Measurements from ENCODE around the gene TWNK. TPM values are rescaled to one million over a fixed set of nuclear protein-coding genes. Genes with fewer than 3 reads are reported as not detected.

TWNK gene
- total RNA-seq, 4 donors from 2014 or later: 7.6 to 9.0 (median 8.1) TPM

DNA sequence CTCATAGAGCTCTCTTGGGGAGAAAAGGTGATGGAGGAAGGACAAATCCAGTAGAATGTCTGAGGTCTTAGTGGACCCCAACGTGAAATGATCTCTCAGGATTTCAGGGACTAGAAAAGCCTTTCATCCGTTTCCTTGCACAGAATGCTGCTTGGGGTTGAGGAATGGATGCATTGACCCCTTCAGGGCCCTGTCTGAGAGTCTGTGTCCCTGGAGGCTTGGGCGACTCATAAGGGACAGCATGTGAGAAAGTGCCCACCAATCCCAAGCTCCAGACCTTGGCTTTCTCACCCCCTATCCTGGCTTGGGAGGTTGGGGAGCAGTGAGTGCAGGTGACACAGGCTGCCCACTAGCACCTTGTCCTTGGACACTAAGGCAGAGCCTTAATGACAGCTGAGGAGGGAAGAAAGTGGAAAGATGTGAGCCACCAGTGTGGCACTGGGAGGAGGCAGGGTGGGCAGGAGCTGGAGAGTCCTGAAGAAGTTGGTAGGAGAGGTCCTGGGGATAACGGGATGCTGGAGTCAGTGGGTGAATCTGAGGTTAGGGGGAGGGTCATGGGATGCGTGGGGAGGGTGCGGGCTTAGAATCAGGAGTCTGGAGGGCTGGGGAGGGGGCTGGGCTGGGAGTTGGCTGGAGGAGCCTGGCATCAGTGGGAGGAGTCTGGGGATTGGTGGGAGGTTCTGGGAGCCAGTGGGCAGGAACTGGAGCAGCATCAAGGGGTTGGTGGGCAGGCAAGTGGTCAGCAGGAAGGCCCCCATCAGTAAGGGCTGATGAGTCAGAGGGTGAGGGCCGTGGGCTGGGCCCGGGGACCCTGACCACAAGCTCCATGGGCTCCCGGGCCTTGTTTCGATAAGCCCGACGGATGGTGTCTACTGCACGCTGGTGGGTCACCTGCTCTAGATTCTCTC is 20.8 kb downstream of the TWNK start:
- Histone ChIP-seq H3K4me3 (no peak overlapping the region), H3K9me3 (no peaks in the 10 kb centered on the region), H3K36me3 (peaks cover 36% of the 10 kb centered on the region), H3K4me1 (peaks cover 28% of the 10 kb centered on the region), H3K27me3 (no peaks in the 10 kb centered on the region), H3K27ac (no peak overlapping the region)
- DNase-seq (ENCODE audit: low spot score in 2 of 2): no peak
- WGBS: 61% methylated on average over 11 of the region's 13 CpGs
- no peak for TF ChIP-seq POLR2A (IDR thresholded peaks at IDR 0.05)
- TF ChIP-seq EP300 (IDR thresholded peaks at IDR 0.05): no peak
- TF ChIP-seq, protein P1, sequence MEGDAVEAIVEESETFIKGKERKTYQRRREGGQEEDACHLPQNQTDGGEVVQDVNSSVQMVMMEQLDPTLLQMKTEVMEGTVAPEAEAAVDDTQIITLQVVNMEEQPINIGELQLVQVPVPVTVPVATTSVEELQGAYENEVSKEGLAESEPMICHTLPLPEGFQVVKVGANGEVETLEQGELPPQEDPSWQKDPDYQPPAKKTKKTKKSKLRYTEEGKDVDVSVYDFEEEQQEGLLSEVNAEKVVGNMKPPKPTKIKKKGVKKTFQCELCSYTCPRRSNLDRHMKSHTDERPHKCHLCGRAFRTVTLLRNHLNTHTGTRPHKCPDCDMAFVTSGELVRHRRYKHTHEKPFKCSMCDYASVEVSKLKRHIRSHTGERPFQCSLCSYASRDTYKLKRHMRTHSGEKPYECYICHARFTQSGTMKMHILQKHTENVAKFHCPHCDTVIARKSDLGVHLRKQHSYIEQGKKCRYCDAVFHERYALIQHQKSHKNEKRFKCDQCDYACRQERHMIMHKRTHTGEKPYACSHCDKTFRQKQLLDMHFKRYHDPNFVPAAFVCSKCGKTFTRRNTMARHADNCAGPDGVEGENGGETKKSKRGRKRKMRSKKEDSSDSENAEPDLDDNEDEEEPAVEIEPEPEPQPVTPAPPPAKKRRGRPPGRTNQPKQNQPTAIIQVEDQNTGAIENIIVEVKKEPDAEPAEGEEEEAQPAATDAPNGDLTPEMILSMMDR (IDR thresholded peaks at IDR 0.05): no peak
- no peak for TF ChIP-seq POLR2AphosphoS5 (IDR thresholded peaks at IDR 0.05)

DNA sequence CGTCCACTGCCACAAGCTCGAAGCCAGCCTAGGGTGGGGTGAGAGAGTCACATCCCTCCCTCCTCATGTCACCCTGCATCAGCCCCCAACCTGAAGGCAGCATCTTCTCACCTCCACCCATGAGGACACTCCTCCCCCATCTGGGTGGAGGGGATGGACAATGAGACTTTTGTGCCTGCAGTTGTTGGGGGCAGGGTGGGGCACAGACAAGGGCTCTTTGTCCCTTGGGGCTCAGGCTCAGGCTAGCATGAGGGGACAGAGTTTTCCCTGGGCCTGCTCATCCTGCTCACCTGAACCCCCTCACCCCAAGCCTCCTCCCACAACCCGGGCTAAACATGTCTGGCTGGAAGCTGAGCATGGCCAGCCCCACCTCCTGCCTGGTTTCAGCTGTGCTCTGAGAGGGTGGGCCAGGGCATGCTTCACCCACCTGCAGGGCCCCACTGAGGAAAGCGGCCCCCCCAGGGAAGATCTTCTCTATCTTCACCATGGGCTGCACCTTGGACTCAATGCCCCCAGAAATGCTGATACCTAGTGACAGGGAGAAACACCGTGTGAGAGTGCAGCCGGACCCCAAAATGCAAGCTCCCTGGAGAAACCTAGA is 21.6 kb downstream of the TWNK start:
- H3K27ac ChIP-seq: no peak overlapping the region
- no peak for DNase-seq (ENCODE audit: low spot score in 2 of 2)
- 73% methylated on average over 6 of the region's 6 CpGs for WGBS

DNA sequence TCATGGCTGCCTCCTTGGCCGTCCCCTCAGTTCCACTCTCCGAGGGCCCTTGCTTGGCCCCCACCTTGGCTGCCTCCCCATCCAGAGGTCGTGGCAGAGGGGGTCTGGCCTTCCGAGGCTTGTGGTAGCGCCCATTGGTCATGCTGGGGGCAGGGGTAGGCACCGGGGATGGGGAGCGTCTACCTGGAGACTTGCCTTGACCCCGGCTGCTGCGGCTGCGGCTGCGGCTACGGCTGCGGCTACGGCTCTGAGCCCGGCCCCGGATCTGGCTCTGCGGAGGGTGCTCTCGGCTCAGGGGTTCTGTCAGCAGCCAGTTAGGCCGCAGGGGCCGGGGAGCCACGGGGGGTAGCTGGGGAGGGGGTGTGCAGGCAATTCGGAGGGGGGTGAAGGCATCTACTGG is 23.0 kb downstream of the TWNK start:
- Histone ChIP-seq H3K4me3 (no peak overlapping the region), H3K27ac (no peak overlapping the region), H3K4me1 (peaks cover 34% of the 10 kb centered on the region), H3K36me3 (peaks cover 20% of the 10 kb centered on the region), H3K9me3 (no peaks in the 10 kb centered on the region), H3K27me3 (no peaks in the 10 kb centered on the region)
- TF ChIP-seq POLR2A (IDR thresholded peaks at IDR 0.05) (no peak), POLR2AphosphoS5 (IDR thresholded peaks at IDR 0.05) (no peak), EP300 (IDR thresholded peaks at IDR 0.05) (no peak)
- TF ChIP-seq, protein P1 (IDR thresholded peaks at IDR 0.05): no peak
- 80% methylated on average over 1 of the region's 22 CpGs for WGBS
- DNase-seq (ENCODE audit: low spot score in 2 of 2): no peak

More for the DNA sequence above, 21.6 kb downstream of the TWNK start:
- Histone ChIP-seq H3K27me3 (no peaks in the 10 kb centered on the region), H3K36me3 (peaks cover 28% of the 10 kb centered on the region), H3K4me3 (no peak overlapping the region), H3K4me1 (peaks cover 29% of the 10 kb centered on the region), H3K9me3 (no peaks in the 10 kb centered on the region)
- TF ChIP-seq, protein P1 (IDR thresholded peaks at IDR 0.05): no peak
- TF ChIP-seq POLR2A (IDR thresholded peaks at IDR 0.05) (no peak), POLR2AphosphoS5 (IDR thresholded peaks at IDR 0.05) (no peak), EP300 (IDR thresholded peaks at IDR 0.05) (no peak)

DNA sequence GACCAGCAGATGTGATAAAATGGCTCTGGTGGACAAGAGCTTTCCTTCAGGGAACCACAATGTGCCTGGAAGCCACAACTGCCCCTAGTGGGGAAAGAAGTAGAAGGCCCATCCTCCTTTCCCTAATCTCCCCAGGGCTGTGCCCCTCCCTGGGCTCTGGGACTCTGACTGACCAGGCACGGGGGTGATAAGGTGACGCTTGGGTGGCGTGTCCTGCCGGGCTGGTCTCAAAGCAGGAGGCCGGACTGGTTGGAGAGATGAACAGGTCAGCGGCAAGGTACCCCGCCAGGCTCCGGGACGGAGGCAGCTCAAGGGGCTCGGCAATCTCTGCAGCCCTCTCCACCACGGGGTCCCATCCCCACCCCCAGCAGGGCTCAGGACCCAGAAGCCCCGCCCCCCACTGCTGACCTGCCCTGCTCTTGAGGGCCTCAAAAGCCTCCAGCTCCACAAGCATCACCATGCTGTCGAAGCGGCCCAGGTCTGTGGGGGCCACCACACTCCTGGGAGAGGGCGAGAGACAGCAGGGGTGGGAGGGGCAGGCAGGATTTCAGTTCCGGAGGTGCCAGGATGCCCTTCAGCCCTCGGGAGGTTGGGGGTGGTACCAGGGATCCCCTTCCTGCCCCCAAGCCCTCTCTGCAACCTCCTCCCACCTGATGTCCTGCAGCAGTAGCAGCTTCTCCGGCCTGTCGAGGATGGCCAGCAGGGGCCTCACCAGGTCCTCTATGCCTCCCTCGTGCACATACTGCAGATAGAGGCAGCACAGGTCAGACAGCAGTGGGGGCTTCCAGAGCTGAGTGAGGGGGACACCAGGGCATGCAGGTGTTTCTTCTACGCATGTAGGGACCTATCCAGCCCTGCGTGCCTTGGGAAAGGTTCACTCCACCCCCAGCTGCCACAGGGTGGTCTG is 24.4 kb downstream of the TWNK start:
- Histone ChIP-seq H3K9me3 (no peaks in the 10 kb centered on the region), H3K4me1 (peaks cover 34% of the 10 kb centered on the region), H3K27ac (no peak overlapping the region), H3K4me3 (no peak overlapping the region), H3K36me3 (peaks cover 6% of the 10 kb centered on the region), H3K27me3 (peaks cover 6% of the 10 kb centered on the region)
- no peak for DNase-seq (ENCODE audit: low spot score in 2 of 2)
- WGBS: 77% methylated on average over 12 of the region's 22 CpGs
- TF ChIP-seq POLR2A (IDR thresholded peaks at IDR 0.05) (no peak), EP300 (IDR thresholded peaks at IDR 0.05) (no peak), POLR2AphosphoS5 (IDR thresholded peaks at IDR 0.05) (no peak)
- TF ChIP-seq, protein P1 (IDR thresholded peaks at IDR 0.05): no peak

Data from suprapubic skin (tissue), 4 donors.